K562 (cell line): Measurements from ENCODE around the gene CDAN1. TPM values are rescaled to one million over a fixed set of nuclear protein-coding genes. Genes with fewer than 3 reads are reported as not detected.

Experiments used
- ATAC-seq: fragments of 200-7000 bp; cut with Tn5 transposase; 3 replicates; pipeline ENCODE4 v1.9.1; 2020; ENCODE audit warnings: moderate library complexity
- BruUV-seq: library from RNA; stranded (reverse); fragments of 400-500 nt; replicated peaks from 2 replicates; lab custom pipeline; 2021; lab: Mats Ljungman, UMichigan
- CTCF ChIA-PET: fragments of 300-600 bp; formaldehyde crosslinking; extraction: SDS; loops from one replicate; lab custom pipeline; 2021; ENCODE audit warnings: low intra/inter-chr PET ratio; lab: Yijun Ruan, JAX
- POLR2A ChIA-PET: fragments of 300-600, 350-650 bp; sonication (Branson Sonifier 250); formaldehyde crosslinking; extraction: SDS; loops from one replicate; lab custom pipeline; 2021; ENCODE audit warnings: antibody characterized with exemption, inconsistent platforms; lab: Yijun Ruan, JAX
- DNase-seq, 4 experiments: peaks; one replicate each; pipeline versions ENCODE4 v3.0.0 to v3.0.0-alpha.2; 2011 to 2018; ENCODE audit warnings: low spot score in 3 of 4, mixed read lengths in 3 of 4; ENCODE audit errors: extremely low read depth in 1 of 4
- FAIRE-seq: peaks from 2 replicates; lab custom pipeline; 2011; peaks lifted over from hg19 to GRCh38; lab: Jason Lieb, UNC
- H2AFZ ChIP-seq: 2 replicates; pipeline ENCODE4 v1.6.0; 2011; ENCODE audit warnings: low read depth, low read length, control low read depth, inconsistent platforms
- H3K27ac ChIP-seq: fragments of 200-600 bp; 3 replicates; pipeline ENCODE4 v1.8.0; 2011; ENCODE audit warnings: low read depth, mild to moderate bottlenecking, control low read depth, inconsistent platforms, low read length, moderate library complexity, mixed read lengths; ENCODE audit errors: extremely low read depth
- H3K27me3 ChIP-seq, 2 experiments: fragments of 300-600 bp in 1 of 2; 2 replicates in 1 of 2; 3 replicates in 1 of 2; pipeline versions ENCODE4 v1.6.0 to v1.8.0; 2011; ENCODE audit warnings: inconsistent platforms in 2 of 2, low read length in 2 of 2, mild to moderate bottlenecking in 1 of 2, mixed read lengths in 1 of 2, moderate library complexity in 1 of 2; ENCODE audit not compliant: control insufficient read depth in 2 of 2, insufficient read depth in 2 of 2
- H3K36me3 ChIP-seq: fragments of 300-600 bp; 3 replicates; pipeline ENCODE4 v1.8.0; 2011; ENCODE audit warnings: mild to moderate bottlenecking, low read length, inconsistent platforms; ENCODE audit not compliant: control insufficient read depth, insufficient read depth
- H3K4me1 ChIP-seq, 2 experiments: fragments of 200-600 bp in 1 of 2; replicated peaks in 1 of 2; 2 replicates in 1 of 2; 3 replicates in 1 of 2; pipeline versions ENCODE4 v1.5.1 to v1.8.0; 2011; ENCODE audit warnings: inconsistent platforms in 2 of 2, low read length in 2 of 2, mild to moderate bottlenecking in 1 of 2, mixed read lengths in 1 of 2, moderate library complexity in 1 of 2; ENCODE audit not compliant: control insufficient read depth in 2 of 2, insufficient read depth in 2 of 2
- H3K4me2 ChIP-seq: 2 replicates; pipeline ENCODE4 v1.6.1; 2011; ENCODE audit warnings: low read length, control low read depth, inconsistent platforms, mixed read lengths; ENCODE audit not compliant: insufficient read depth
- H3K4me3 ChIP-seq: fragments of 200-600 bp; sonication (generic), shearing (Covaris generic); 2 replicates; pipeline ENCODE4 v1.5.1; 2016; ENCODE audit warnings: control low read depth, inconsistent platforms
- H3K79me2 ChIP-seq: fragments of 200-600 bp; 3 replicates; pipeline ENCODE4 v1.8.0; 2011; ENCODE audit warnings: low read length, inconsistent platforms; ENCODE audit not compliant: control insufficient read depth, insufficient read depth
- H3K9ac ChIP-seq, 2 experiments: 2 replicates each; pipeline versions ENCODE4 v1.6.0 to v1.6.1; 2011; ENCODE audit warnings: low read depth in 2 of 2, low read length in 2 of 2, control low read depth in 1 of 2, inconsistent platforms in 1 of 2, mild to moderate bottlenecking in 1 of 2, mixed read lengths in 1 of 2; ENCODE audit not compliant: insufficient read depth in 1 of 2
- H3K9me1 ChIP-seq: one replicate; pipeline ENCODE4 v1.6.0; 2011; ENCODE audit warnings: inconsistent platforms, mild to moderate bottlenecking, low read length, moderate library complexity; ENCODE audit not compliant: control insufficient read depth, insufficient read depth
- H3K9me3 ChIP-seq: replicated peaks from 2 replicates; pipeline ENCODE4 v1.5.1; 2011; ENCODE audit warnings: low read depth, low read length, inconsistent platforms; ENCODE audit not compliant: control insufficient read depth, insufficient read depth
- H4K20me1 ChIP-seq: replicated peaks from 2 replicates; pipeline ENCODE4 v1.6.1; 2011; ENCODE audit warnings: low read length, inconsistent platforms, mixed read lengths; ENCODE audit not compliant: control insufficient read depth, insufficient read depth
- BRCA1 ChIP-seq, 2 experiments: fragments of 450-650 bp in 1 of 2; sonication (generic) in 1 of 2; formaldehyde crosslinking in 1 of 2; IDR thresholded peaks; 2 replicates each; pipeline versions ENCODE4 v1.5.0 to v1.6.1; 2017 to 2020; ENCODE audit warnings: mild to moderate bottlenecking in 1 of 2, missing genetic modification reagents in 1 of 2
- ELF1 ChIP-seq: fragments of 200-800 bp; sonication (Bioruptor generic); IDR thresholded peaks from 2 replicates; pipeline ENCODE4 v1.6.1; 2016; ENCODE audit warnings: missing genetic modification characterization, missing compliant biosample characterization
- KLF16 ChIP-seq: IDR thresholded peaks from 2 replicates; pipeline ENCODE4 v1.6.1; 2016; ENCODE audit warnings: antibody characterized with exemption
- ZNF586 ChIP-seq: fragments of 450-650 bp; formaldehyde crosslinking; conservative IDR thresholded peaks from 2 replicates; pipeline ENCODE4 v1.4.0; 2020; ENCODE audit warnings: mild to moderate bottlenecking, moderate library complexity
- whole genome bisulfite sequencing: fragments of 100-300 bp; shearing (Covaris generic); methylation state at CpG from one replicate; pipeline ENCODE4 v1.1.6; 2016; ENCODE audit warnings: low coverage, mixed read lengths; ENCODE audit not compliant: insufficient coverage; ENCODE audit errors: missing lambda C conversion rate; 5-methylcytosine and 5-hydroxymethylcytosine counted together
- in situ Hi-C: fragments of 300-500 bp; cut with MboI; formaldehyde crosslinking; loops from 4 replicates; pipeline ENCODE4 v1.15.0; 2018; ENCODE audit warnings: inconsistent platforms, mixed read lengths
- intact Hi-C: fragments of 100-400 bp; cut with micrococcal nuclease; formaldehyde crosslinking; loops from 2 replicates; pipeline ENCODE4 v1.14.2; 2022
- polyA plus RNA-seq, 8 experiments: library from polyadenylated mRNA; depleted of rRNA in 4 of 8; stranded (reverse) in 5 of 8; unstranded in 3 of 8; fragments of >200 nt; fragmentation: Nextera tagmentation in 2 of 8; fragmentation: Illumina TruSeq in 1 of 8; extraction: Ambion mirVana in 2 of 8; extraction: Trizol in 1 of 8; gene quantifications; 2 replicates each; pipeline versions ENCODE4 v1.2.1 to v1.2.3, GENCODE V29; 2011 to 2014; ENCODE audit warnings: inconsistent platforms in 1 of 8, missing spikeins in 1 of 8
- total RNA-seq, 7 experiments: library from RNA; depleted of rRNA in 6 of 7; stranded (reverse); fragments of >200 nt in 6 of 7; fragmentation: Illumina TruSeq in 2 of 7; extraction: Trizol in 2 of 7; gene quantifications; 2 replicates each; pipeline versions ENCODE4 v1.2.1 to v1.2.3, GENCODE V29; 2011 to 2021; ENCODE audit warnings: low replicate concordance in 1 of 7
- TF ChIP-seq, protein P1 (sequence below): sonication (generic); formaldehyde crosslinking; IDR thresholded peaks from 2 replicates; pipeline ENCODE4 v1.8.0; 2023; ENCODE audit warnings: missing genetic modification reagents, mild to moderate bottlenecking, borderline replicate concordance

Gene CDAN1
- total and polyA plus RNA-seq, 9 of the 15 experiments (the other 6 are each of a cell fraction or from before 2014, with no cell fraction given) = 1.6 to 34.4 (median 13.8) TPM

DNA sequence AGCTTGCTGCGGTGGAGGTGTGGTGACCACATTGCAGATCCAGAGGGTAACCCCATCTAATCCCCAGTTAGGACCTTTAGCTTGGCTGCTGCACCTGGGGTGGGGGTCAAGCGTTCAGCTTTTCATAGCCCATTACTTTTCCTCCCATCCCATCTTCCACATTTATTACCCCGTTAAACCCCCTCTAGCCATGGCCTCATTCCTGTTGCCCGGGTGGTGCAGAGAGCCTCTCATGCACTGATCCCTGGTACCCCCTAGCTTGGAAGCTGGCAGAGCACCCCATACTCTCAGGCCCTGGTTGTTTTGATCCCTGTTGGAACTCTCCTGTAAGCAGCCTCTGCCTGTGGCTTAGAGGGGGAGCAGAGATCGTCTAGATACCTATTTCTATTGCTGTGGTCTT lies 20.8 kb downstream of the CDAN1 start (continued):
- TF ChIP-seq, protein P1, sequence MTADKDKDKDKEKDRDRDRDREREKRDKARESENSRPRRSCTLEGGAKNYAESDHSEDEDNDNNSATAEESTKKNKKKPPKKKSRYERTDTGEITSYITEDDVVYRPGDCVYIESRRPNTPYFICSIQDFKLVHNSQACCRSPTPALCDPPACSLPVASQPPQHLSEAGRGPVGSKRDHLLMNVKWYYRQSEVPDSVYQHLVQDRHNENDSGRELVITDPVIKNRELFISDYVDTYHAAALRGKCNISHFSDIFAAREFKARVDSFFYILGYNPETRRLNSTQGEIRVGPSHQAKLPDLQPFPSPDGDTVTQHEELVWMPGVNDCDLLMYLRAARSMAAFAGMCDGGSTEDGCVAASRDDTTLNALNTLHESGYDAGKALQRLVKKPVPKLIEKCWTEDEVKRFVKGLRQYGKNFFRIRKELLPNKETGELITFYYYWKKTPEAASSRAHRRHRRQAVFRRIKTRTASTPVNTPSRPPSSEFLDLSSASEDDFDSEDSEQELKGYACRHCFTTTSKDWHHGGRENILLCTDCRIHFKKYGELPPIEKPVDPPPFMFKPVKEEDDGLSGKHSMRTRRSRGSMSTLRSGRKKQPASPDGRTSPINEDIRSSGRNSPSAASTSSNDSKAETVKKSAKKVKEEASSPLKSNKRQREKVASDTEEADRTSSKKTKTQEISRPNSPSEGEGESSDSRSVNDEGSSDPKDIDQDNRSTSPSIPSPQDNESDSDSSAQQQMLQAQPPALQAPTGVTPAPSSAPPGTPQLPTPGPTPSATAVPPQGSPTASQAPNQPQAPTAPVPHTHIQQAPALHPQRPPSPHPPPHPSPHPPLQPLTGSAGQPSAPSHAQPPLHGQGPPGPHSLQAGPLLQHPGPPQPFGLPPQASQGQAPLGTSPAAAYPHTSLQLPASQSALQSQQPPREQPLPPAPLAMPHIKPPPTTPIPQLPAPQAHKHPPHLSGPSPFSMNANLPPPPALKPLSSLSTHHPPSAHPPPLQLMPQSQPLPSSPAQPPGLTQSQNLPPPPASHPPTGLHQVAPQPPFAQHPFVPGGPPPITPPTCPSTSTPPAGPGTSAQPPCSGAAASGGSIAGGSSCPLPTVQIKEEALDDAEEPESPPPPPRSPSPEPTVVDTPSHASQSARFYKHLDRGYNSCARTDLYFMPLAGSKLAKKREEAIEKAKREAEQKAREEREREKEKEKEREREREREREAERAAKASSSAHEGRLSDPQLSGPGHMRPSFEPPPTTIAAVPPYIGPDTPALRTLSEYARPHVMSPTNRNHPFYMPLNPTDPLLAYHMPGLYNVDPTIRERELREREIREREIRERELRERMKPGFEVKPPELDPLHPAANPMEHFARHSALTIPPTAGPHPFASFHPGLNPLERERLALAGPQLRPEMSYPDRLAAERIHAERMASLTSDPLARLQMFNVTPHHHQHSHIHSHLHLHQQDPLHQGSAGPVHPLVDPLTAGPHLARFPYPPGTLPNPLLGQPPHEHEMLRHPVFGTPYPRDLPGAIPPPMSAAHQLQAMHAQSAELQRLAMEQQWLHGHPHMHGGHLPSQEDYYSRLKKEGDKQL = no peak
- no peak for TF ChIP-seq ZNF586 (CRISPR knock-in tag)

DNA sequence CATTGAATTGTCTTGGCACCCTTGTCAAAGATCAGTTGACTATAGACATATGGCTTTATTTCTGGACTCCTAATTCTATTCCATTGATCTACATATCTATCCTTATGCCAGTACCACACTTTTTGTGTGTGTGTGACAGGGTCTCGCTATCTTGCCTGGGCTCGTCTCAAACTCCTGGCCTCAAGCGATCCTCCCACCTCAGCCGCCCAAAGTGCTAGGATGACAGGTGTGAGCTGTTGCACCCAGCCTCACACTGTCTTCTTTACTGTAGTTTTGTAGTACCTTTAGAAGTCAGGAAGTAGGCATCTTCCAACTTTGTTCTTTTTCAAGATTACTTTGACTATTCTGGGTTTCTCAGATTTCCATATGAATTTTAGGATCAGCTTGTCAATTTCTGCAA lies 24.3 kb downstream of the CDAN1 start:
- Histone ChIP-seq H3K9ac (no peak overlapping the region), H3K9me3 (no peaks in the 10 kb centered on the region), H3K4me3 (no peak overlapping the region), H3K4me1 (no peaks in the 10 kb centered on the region), H2AFZ (no peak overlapping the region), H3K4me2 (no peak overlapping the region), H3K27me3 (no peaks in the 10 kb centered on the region), H3K27ac (no peak overlapping the region), H3K36me3 (no peaks in the 10 kb centered on the region), H3K79me2 (no peaks in the 10 kb centered on the region), H4K20me1 (no peaks in the 10 kb centered on the region), H3K9me1 (no peaks in the 10 kb centered on the region)
- WGBS = 65% methylated on average over 4 of the region's 4 CpGs
- no TSS peak for BruUV-seq
- FAIRE-seq (no peak), ATAC-seq (no peak), DNase-seq (no peak)
- ChIA-PET CTCF (no interaction called here), POLR2A (interaction anchor here (0.6 to 1.6 kb wide), 2 partner anchors 12 to 497 kb away, joined by 3 read pairs; no protein-coding TSS in a partner anchor)
- TF ChIP-seq KLF16 = no peak
- TF ChIP-seq BRCA1 (IDR thresholded peaks at IDR 0.05) = no peak
- TF ChIP-seq BRCA1 (CRISPR knock-in tag; IDR thresholded peaks at IDR 0.05) = no peak
- TF ChIP-seq ELF1 (tag) = no peak
- in situ Hi-C loops = loop anchor here (5.0 to 10.0 kb wide), 2 partner anchors 490 to 562 kb away; no protein-coding TSS in a partner anchor
- intact Hi-C loops = no loop called here
